Measurements from ENCODE around the gene CNFN.

DNA sequence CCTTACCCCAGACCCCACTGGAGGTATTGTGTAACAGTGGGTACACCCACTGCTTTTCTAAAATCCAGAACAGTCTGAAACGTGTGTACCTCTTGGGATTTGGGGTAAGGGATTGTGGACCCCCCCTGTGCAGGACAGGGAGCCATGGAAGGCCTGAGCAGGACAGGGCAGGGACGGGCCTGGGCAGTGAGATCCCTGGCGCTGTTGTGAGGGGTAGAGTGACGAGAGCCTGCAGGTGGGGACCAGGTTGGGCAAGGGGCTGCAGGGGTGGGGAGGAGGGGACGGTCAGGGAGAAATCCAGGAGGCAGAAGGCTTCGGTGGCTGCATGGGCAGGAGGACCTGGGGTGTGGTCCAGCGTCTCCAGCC lies 28.6 kb downstream of the CNFN start:
- no peak for TF ChIP-seq EZH2phosphoT487 (IDR thresholded peaks at IDR 0.05; ENCODE audit: low read depth)
- TF ChIP-seq, protein P1, sequence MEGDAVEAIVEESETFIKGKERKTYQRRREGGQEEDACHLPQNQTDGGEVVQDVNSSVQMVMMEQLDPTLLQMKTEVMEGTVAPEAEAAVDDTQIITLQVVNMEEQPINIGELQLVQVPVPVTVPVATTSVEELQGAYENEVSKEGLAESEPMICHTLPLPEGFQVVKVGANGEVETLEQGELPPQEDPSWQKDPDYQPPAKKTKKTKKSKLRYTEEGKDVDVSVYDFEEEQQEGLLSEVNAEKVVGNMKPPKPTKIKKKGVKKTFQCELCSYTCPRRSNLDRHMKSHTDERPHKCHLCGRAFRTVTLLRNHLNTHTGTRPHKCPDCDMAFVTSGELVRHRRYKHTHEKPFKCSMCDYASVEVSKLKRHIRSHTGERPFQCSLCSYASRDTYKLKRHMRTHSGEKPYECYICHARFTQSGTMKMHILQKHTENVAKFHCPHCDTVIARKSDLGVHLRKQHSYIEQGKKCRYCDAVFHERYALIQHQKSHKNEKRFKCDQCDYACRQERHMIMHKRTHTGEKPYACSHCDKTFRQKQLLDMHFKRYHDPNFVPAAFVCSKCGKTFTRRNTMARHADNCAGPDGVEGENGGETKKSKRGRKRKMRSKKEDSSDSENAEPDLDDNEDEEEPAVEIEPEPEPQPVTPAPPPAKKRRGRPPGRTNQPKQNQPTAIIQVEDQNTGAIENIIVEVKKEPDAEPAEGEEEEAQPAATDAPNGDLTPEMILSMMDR (IDR thresholded peaks at IDR 0.05; ENCODE audit: low read depth, low read length): no peak

Measured in OCI-LY3 (cell line).